Smooth muscle cell (in vitro differentiated cells): ENCODE measurements around the gene C5orf34. TPM values are rescaled to one million over a fixed set of nuclear protein-coding genes. Genes with fewer than 3 reads are reported as not detected.
"Not testable (repeated sequence)": the region's sequence is repeated elsewhere in the genome, so short reads cannot be mapped to it uniquely, and the experiment has no call there.

Experiments
- DNase-seq: peaks from one replicate; lab custom pipeline; 2025; ENCODE audit not compliant: unreplicated experiment; lab: John Stamatoyannopoulos, UW
- H2AFZ ChIP-seq: fragments of 200-600 bp; sonication (generic); 2 replicates; pipeline ENCODE4 v1.6.0; 2016; ENCODE audit warnings: antibody characterized with exemption, low read depth, mild to moderate bottlenecking
- H3F3A ChIP-seq: fragments of 200-600 bp; sonication (generic); 2 replicates; pipeline ENCODE4 v1.6.0; 2017; ENCODE audit warnings: antibody characterized with exemption, low read depth
- H3K27ac ChIP-seq: fragments of 200-600 bp; sonication (generic); 2 replicates; pipeline ENCODE4 v1.5.1; 2016; ENCODE audit warnings: low read depth, mild to moderate bottlenecking
- H3K27me3 ChIP-seq: fragments of 200-600 bp; sonication (generic); 2 replicates; pipeline ENCODE4 v1.6.1; 2016; ENCODE audit warnings: low read depth, mild to moderate bottlenecking
- H3K36me3 ChIP-seq: fragments of 200-600 bp; sonication (generic); 2 replicates; pipeline ENCODE4 v1.5.1; 2016; ENCODE audit warnings: low read depth
- H3K4me1 ChIP-seq: fragments of 200-600 bp; sonication (generic); 2 replicates; pipeline ENCODE4 v1.5.1; 2016; ENCODE audit warnings: low read depth
- H3K4me2 ChIP-seq: fragments of 200-600 bp; sonication (generic); 2 replicates; pipeline ENCODE4 v1.6.0; 2016; ENCODE audit warnings: mild to moderate bottlenecking
- H3K4me3 ChIP-seq: fragments of 200-600 bp; sonication (generic); 2 replicates; pipeline ENCODE4 v1.5.1; 2016; ENCODE audit warnings: mild to moderate bottlenecking
- H3K79me2 ChIP-seq: fragments of 200-600 bp; sonication (generic); 2 replicates; pipeline ENCODE4 v1.6.0; 2016; ENCODE audit warnings: low read depth, mild to moderate bottlenecking
- H3K9ac ChIP-seq: fragments of 200-600 bp; sonication (generic); 2 replicates; pipeline ENCODE4 v1.6.0; 2016; ENCODE audit warnings: low read depth
- H3K9me3 ChIP-seq: fragments of 200-600 bp; sonication (generic); replicated peaks from 2 replicates; pipeline ENCODE4 v1.5.1; 2016; ENCODE audit warnings: low read depth
- H4K20me1 ChIP-seq: fragments of 200-600 bp; sonication (generic); 2 replicates; pipeline ENCODE4 v1.6.0; 2016; ENCODE audit warnings: low read depth
- WGBS: methylation state at CpG from one replicate; pipeline ENCODE4 v1.1.7; 2016; ENCODE audit warnings: low lambda C conversion rate; 5-methylcytosine and 5-hydroxymethylcytosine counted together
- polyA plus RNA-seq: library from polyadenylated mRNA; unstranded; fragments of >200 nt; fragmentation: Nextera tagmentation; extraction: Ambion mirVana; gene quantifications from 2 replicates; pipeline ENCODE4 v1.2.1, GENCODE V29; 2016
- total RNA-seq: library from RNA; depleted of rRNA; stranded (reverse); fragments of >200 nt; gene quantifications from 2 replicates; pipeline ENCODE4 v1.2.3, GENCODE V29; 2014
- TF ChIP-seq, protein P1 (sequence below): fragments of 200-600 bp; sonication (generic); IDR thresholded peaks from 2 replicates; pipeline ENCODE4 v1.5.1; 2017; ENCODE audit warnings: borderline replicate concordance, mild to moderate bottlenecking, antibody characterized with exemption; ENCODE audit not compliant: insufficient read depth, poor library complexity, severe bottlenecking

C5orf34 gene
- total and polyA plus RNA-seq, 2 experiments from 2014 or later: 2.6 to 7.5 TPM

DNA sequence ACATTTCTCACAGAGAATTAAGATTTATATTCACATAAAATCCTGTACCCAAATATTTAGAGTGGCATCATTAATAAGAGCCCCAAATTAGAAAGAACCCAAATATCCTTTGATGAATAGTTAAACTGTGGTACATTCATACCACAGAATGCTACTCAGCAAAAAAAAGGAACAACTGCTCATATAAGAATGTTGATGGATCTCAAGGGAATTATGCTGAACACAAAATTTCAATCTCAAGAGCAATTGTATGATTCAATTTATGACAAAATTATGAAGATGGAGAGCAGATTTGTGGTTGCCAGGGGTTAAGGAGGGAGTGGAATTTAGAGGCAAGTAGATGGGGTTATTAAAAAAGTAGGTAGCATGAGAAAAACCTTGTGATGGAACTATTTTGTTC lies 46.4 kb upstream of the C5orf34 start:
- Histone ChIP-seq H3K9me3 (no peaks in the 10 kb centered on the region), H3K36me3 (no peaks in the 10 kb centered on the region), H3K4me3 (no peak overlapping the region), H2AFZ (no peak overlapping the region), H3K27ac (no peak overlapping the region), H3K4me1 (no peaks in the 10 kb centered on the region), H3K4me2 (no peak overlapping the region), H3K79me2 (peaks cover 8% of the 10 kb centered on the region), H3K9ac (no peak overlapping the region), H3K27me3 (no peaks in the 10 kb centered on the region), H3F3A (no peaks in the 10 kb centered on the region), H4K20me1 (no peaks in the 10 kb centered on the region)
- TF ChIP-seq, protein P1, sequence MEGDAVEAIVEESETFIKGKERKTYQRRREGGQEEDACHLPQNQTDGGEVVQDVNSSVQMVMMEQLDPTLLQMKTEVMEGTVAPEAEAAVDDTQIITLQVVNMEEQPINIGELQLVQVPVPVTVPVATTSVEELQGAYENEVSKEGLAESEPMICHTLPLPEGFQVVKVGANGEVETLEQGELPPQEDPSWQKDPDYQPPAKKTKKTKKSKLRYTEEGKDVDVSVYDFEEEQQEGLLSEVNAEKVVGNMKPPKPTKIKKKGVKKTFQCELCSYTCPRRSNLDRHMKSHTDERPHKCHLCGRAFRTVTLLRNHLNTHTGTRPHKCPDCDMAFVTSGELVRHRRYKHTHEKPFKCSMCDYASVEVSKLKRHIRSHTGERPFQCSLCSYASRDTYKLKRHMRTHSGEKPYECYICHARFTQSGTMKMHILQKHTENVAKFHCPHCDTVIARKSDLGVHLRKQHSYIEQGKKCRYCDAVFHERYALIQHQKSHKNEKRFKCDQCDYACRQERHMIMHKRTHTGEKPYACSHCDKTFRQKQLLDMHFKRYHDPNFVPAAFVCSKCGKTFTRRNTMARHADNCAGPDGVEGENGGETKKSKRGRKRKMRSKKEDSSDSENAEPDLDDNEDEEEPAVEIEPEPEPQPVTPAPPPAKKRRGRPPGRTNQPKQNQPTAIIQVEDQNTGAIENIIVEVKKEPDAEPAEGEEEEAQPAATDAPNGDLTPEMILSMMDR: no peak
- DNase-seq: no peak

DNA sequence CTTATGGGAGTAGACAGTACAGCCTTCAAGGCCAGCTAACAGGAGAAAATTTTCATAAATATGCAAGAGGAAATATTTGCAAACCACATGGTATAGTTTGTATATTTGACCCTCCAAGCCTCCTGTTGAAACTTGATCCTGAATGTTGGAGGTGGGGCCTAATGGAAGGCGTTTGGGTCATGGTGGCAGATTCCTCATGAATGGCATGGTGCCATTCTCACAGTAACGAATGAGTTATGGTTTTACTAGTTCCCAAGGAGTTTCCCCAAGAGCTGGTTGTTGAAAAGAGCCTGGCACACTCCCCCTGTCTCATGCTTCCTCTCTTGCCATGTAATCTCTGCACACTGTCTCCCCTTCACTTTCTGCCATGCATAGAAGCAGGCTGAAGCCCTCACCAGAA lies 45.2 kb upstream of the C5orf34 start:
- H3F3A ChIP-seq: no peaks in the 10 kb centered on the region
- WGBS: 70% methylated on average over 2 of the region's 2 CpGs

DNA sequence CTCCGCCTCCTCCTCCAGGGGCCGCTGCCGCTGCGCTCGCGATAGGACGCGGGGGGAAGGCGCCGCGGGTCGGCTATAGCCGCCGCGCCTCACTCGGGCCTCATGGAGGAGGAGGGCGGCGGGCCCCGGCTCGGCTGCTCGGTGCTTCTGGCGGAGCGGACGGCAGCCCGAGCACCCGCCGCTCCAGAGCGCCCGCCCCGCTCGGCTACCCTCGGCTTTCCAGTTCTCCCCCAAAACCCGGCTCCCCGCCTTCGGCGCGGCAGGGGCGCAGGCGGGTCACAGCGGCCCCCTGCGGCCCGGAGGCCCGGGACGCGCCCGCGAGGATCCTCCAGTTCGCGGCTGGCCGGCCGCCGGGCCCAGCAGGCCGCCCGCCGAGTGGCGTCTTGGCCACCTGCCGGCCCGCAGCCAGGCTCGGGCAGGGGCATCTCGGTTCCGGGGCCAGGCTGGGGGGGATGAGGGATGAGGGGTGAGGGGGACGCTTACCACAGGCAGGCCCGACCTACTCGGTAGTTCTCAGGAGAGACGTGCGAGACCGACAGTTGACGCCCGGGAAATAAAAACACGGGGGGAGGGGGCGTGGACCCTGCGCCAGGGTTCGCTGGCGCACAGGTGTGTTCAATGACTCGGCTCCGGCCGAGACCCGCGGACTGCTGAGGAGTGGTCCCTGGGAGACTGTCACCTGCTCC lies 42.1 kb upstream of the C5orf34 start, which contains the start of gene PAIP1:
TSS of gene PAIP1 (minus strand) at position 221 of the 686 bp plus-strand sequence. CDS start 231 bp downstream, outside the sequence.
- DNase-seq: peak; percentile 83
- Histone ChIP-seq H4K20me1 (peaks cover 36% of the 10 kb centered on the region), H3F3A (no peaks in the 10 kb centered on the region), H3K36me3 (peaks cover 10% of the 10 kb centered on the region), H2AFZ (peak within 1 kb of the TSS; percentile 85), H3K27ac (peak within 1 kb of the TSS; percentile 87), H3K27me3 (no peaks in the 10 kb centered on the region), H3K9me3 (no peaks in the 10 kb centered on the region), H3K9ac (peak within 1 kb of the TSS; percentile 97), H3K4me2 (peak within 1 kb of the TSS; percentile 99), H3K4me1 (peaks cover 33% of the 10 kb centered on the region), H3K4me3 (peak within 1 kb of the TSS; percentile 83), H3K79me2 (peaks cover 52% of the 10 kb centered on the region)
- WGBS: under 1% methylated on average over 75 of the region's 79 CpGs
- TF ChIP-seq, protein P1: peak; percentile 68

More for the DNA sequence above, 45.2 kb upstream of the C5orf34 start:
- no peak for DNase-seq
- H3K4me3 ChIP-seq: no peak overlapping the region
- H3K9me3 ChIP-seq: no peaks in the 10 kb centered on the region
- peaks cover 5% of the 10 kb centered on the region for H3K4me1 ChIP-seq
- no peaks in the 10 kb centered on the region for H3K36me3 ChIP-seq
- no peak overlapping the region for H3K4me2 ChIP-seq
- TF ChIP-seq, protein P1: no peak
- H2AFZ ChIP-seq: no peak overlapping the region
- peaks cover 21% of the 10 kb centered on the region for H3K79me2 ChIP-seq
- H3K9ac ChIP-seq: no peak overlapping the region
- no peak overlapping the region for H3K27ac ChIP-seq
- H3K27me3 ChIP-seq: no peaks in the 10 kb centered on the region
- H4K20me1 ChIP-seq: peaks cover 5% of the 10 kb centered on the region

DNA sequence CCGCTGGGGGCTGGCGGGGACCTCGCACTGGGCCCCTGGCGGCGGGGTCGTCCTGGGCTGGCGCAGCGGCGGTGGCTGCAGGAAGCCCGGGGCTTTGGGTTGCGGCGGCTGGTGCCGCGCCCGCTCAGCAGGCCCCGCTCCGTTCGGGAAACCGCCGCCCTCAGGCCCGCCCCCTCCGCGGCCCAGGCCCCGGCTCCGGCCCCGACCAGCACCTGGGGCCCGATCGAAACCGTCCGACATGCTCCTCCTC lies 41.6 kb upstream of the C5orf34 start:
- Histone ChIP-seq H3K9ac (peak overlapping the region; percentile 97), H3K27ac (peak overlapping the region; percentile 87), H3K79me2 (peaks cover 57% of the 10 kb centered on the region), H2AFZ (peak overlapping the region; percentile 85), H3K36me3 (peaks cover 13% of the 10 kb centered on the region), H3K4me1 (peaks cover 36% of the 10 kb centered on the region), H3K4me2 (peak overlapping the region; percentile 99), H3K4me3 (peak overlapping the region; percentile 83), H4K20me1 (peaks cover 41% of the 10 kb centered on the region)
- WGBS: no CpG with 5 or more reads among the region's 30 CpGs
- H3K9me3 ChIP-seq, H3K27me3 ChIP-seq, H3F3A ChIP-seq, DNase-seq: not testable (repeated sequence)
